GM04503 (cell line): ENCODE measurements around the gene PPP1R12C.
"Not testable (repeated sequence)": the region's sequence is repeated elsewhere in the genome, so short reads cannot be mapped to it uniquely, and the experiment has no call there.

Experiments
- DNase-seq: peaks from one replicate; pipeline ENCODE4 v3.0.0-alpha.2; 2012; ENCODE audit warnings: low read depth

Gene PPP1R12C

DNA sequence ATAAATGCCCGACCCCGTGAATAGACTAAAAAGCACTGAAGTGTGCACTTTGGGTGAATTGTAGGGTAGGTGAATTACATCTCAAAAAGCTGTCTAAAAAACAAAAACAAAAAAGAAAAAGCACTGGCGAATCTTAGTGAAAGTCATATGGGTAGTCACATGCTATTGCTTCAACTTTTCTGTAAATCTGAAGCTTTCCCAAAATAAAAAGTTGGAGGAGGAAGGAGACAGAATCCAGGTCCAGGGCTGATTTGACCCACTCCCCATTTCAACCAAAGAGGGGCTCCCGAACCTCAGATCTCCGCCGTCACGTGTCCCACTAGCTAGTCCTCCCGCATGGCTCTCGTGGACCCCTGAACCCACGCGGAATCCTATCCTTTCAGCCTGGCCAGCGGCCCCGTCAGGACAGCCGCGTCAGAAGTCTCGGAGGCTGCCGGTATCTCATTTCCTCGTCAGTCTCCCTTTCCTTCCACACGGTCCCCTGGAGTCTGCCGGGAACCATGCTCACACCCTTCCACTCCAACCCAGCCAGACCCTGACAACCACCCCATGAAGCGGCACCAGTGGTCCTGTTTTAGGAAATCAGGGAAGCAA is 6.1 kb downstream of the PPP1R12C start:
- no peak for DNase-seq

GRCh38 chr19:55109527-55110291 is 7.7 kb downstream of the PPP1R12C start:
- DNase-seq, result no peak

DNA sequence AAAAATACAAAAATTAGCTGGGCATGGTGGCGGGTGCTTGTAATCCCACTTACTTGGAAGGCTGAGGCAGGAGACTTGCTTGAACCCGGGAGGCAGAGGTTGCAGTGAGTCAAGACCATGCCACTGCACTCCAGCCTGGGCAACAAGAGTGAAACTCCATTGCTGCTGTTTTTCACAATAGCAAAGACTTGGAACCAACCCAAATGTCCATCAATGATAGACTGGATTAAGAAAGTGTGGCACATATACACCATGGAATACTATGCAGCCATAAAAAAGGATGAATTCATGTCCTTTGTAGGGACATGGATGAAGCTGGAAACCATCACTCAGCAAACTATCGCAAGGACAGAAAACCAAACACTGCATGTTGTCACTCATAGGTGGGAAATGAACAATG is 10.2 kb downstream of the PPP1R12C start:
- not testable (repeated sequence) for DNase-seq

DNA sequence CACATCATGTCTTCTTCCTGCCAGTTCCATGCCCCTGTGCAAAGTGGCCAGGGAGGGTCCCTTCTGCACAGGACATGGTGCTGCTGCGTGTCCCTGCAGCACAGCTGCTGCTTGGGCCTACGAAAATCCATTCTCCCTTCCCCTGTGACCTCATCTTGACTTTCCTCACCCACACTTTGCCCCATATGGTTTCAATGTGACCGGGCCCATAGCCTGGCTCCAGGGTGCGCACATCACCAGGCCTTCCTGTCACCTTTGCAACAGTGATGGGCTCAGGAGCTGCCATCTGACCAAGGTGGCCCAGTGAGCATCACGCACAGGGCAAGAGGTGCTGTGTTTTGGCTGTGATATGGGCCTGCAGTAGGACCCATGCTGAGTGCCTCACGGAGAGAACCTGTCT is 10.8 kb downstream of the PPP1R12C start:
- no peak for DNase-seq

- DNase-seq, result no peak
Observed at GRCh38 chr19:55105237-55105636, 12.2 kb downstream of the PPP1R12C start.

DNA sequence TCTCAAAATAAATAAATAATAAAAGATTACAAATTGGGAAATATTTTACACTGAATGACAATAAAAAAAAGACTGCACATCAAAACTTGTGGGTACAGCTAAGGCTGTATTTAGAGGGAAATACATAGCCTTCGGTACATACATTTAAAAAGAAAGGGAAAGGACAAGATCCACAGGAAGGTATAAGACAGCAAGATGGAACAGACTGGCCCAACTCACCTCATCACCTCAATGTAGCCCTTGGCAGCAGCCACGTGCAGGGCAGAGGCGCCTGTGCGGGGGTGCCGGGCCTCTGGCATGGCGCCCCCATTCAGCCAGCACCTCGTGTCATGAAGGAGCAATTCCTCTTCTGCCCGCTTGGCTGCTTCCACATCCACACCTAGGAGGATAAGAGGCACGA is 14.2 kb downstream of the PPP1R12C start:
- DNase-seq, result no peak

DNA sequence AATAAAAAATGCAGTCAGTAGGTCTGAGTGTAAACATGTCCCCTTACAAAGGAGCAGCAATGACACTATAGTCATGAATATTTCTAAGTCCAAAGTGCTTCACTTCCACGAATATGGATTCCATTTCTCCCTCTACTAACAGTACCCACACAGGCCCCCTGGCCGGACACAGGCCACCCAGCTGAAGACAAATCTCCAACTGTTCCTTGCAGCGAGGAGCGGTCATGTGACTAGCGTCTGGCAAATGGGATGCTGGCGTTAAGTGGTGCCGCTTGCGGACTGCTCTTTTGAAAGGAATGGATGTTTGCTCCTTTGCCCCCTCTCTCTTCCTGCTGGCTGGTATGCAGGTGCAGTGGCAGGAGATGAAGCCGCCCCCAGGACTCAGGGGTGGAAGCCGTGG is 16.2 kb downstream of the PPP1R12C start:
- DNase-seq, result no peak

- no peak for DNase-seq
Observed at GRCh38 chr19:55099557-55100506, 17.6 kb downstream of the PPP1R12C start.

- DNase-seq, result no peak
Observed at GRCh38 chr19:55098716-55099556, 18.5 kb downstream of the PPP1R12C start.

- DNase-seq, result no peak
Observed at GRCh38 chr19:55097864-55098715, 19.3 kb downstream of the PPP1R12C start.

DNA sequence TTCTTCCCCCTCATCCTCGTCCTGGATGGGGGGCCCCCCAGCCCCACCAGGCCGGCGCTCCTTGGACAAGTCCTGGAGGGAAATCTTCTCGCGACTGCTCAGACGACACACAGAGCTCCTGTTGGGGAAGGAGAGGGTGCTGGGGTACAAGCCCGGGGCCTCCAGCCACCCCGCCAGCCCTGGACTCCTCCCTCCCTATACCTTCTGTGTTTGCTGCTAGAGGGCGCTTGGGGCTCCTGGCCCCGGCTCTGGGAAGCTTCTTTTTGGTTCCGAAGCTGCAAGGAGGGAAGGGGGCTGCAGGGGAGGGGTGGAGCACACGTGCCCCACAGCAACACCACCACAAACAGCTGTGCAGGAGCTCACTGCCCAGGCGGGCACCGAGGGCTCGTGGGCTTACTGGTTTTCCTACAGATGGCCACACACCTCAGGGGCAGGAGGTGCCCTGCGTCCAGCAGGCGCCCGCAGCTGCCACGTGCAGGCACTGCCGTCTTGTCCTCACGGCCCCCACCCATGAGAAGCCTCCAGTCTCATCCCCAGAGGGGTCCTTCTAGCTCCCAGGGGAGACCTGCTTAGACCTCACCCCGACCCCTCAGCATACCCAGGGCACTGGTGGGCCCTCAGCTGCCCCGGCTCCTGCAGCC is 21.3 kb downstream of the PPP1R12C start:
- no peak for DNase-seq

GRCh38 chr19:55095260-55096060 is 22.0 kb downstream of the PPP1R12C start:
- DNase-seq, result no peak

- DNase-seq, result no peak
Observed at GRCh38 chr19:55094456-55095259, 22.8 kb downstream of the PPP1R12C start.

DNA sequence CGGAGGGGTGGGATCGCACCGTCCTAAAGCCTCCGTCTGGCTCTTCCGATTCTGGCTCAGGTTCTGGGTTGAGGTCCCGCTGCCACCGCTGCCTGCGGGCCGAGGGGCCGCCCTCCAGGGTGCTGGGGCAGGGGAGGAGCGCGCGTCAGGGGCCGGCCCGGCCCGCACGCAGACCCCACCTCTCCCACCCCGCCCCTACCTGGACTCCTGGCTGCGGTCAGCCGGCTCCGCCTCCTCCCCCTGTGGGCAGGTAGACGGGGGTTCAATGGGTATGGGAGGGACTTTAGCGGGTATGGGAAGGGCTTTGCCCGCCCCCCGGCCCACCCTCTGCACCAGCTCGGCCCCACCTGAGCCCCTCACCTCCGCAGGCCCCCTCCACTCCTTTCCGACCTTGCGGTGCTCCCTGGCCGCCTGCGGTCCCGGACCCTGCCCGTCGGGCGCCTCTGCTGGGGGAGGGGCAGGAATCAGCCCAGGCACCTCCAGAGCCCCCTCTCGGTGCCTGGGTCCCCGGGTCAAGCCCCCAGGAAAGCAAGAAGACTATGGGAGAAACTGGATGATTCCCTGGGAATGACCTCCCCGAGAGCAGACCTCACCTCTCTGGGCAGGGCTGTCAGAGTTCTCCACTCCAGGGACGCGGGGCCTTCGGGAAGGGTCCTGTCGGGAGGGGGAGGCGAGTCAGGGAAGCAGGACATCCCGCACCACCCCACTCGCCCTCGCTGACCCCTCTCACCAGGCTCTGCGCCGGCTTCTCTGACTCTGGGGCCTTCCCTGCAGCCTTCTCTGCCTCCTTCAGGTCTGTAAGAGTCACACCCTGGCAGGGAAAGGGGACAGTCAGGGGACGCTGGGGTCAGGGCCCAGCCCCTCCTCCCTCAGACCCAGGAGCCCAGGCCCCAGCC is 24.8 kb downstream of the PPP1R12C start:
- no peak for DNase-seq

DNA sequence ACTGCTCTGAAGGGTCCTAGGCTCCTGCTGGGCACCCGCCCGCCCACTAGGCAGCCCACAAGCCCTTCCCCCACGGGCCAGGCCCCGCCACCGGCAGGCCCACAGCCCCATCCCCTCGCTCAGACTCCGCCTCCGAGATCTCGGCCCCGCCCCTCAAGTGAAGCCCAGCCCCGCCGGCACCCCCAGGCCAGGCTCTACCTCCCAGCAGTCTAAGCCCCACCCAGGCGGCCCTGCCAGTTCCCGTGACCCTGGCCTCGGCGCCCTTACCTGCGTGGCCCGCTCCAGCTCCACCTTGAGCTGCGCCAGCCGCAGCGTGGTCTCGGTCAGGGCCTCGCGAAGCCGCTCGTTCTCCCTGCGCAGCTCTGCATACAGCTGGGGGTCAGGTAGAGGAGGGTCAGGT is 25.5 kb downstream of the PPP1R12C start:
- DNase-seq, result no peak

DNA sequence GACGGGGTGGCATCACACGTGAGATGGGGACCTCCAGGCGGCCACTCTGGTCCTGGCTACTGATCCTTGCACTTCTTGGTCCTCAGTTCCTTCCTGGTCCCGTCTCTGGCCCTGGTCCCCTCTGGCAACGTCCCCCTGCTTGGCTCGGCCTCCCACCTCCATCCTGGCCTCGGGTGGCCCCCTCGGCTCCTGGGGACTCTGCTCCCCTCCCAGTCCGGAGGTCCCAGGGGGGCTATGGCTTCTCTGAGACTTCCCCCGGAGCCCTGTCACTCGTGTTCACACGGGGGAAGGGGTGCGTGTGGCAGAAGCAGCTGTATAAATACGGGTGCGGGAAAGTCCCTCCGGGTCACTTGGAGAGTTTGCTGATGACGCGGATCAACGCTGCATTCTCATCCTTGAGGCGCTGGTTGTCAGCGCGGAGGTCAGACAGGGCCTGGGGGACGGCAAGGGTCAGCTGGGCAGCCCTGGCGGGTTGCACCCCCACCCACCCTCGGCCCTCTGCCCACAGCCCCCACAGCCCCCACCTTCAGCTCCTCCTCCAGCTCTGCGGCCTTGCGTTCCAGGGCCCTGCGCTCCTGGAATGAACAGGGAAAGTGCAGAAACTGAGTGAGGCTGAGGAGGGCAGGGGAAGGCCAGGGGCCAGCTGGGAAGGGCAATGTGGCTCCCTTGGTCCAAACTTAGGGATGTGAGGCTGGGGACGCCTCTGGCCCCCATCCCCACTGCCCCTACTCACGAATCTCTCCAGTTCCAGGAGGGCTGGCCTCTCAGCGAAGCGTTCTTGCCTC is 26.1 kb downstream of the PPP1R12C start:
- no peak for DNase-seq

DNA sequence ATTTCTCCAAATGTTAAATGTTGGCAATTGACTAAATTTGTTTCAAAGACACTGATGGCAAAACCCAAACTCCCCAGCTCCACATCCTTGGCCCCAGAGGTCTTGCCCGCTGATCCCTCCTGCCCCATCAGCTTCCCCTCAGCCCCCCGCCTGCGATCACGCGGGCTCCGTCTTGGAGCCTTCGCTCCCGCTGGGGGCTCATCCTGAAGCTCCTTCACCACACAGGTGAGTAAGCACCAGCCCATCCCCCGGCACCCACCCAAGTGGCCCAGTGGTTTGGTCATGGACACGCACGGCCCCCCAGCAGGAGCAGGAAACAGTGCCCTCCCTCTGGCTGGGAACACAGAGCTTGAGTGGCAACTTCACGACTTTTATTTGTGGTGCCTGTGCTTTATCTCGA is 26.9 kb downstream of the PPP1R12C start:
- DNase-seq, result no peak
